CD4-positive, alpha-beta T cell (primary cell): ENCODE results near the gene GDPD5. TPM values are rescaled to one million over a fixed set of nuclear protein-coding genes. Genes with fewer than 3 reads are reported as not detected.
A peak's percentile ranks its signal among the peaks of the same experiment; 100 is the strongest.

Source experiments
- ATAC-seq: fragments of 200-7000 bp; cut with Tn5 transposase; one replicate; pipeline ENCODE4 v1.10.0; 2022; ENCODE audit warnings: mild to moderate bottlenecking; ENCODE audit not compliant: poor library complexity
- CTCF ChIA-PET: fragments of 350-600 bp; sonication (Branson Sonifier 250); formaldehyde crosslinking; loops from one replicate; lab custom pipeline; 2021; ENCODE audit warnings: antibody characterized with exemption, inconsistent platforms; lab: Charles Lee
- POLR2A ChIA-PET: fragments of 350-600 bp; sonication (Branson Sonifier 250); formaldehyde crosslinking; loops from one replicate; lab custom pipeline; 2021; ENCODE audit warnings: antibody characterized with exemption, inconsistent platforms; lab: Charles Lee
- DNase-seq, 14 experiments: peaks; one replicate each; pipeline ENCODE4 v3.0.0-alpha.2; 2013 to 2020; ENCODE audit warnings: mixed read lengths in 2 of 14
- H3K27ac ChIP-seq, 2 donors: one replicate each; pipeline versions ENCODE4 v1.5.1 to v1.7.0; 2013; ENCODE audit warnings: low read length in 2 of 2, low read depth in 1 of 2, mild to moderate bottlenecking in 1 of 2
- H3K27me3 ChIP-seq, 2 experiments: 1 replicate in 1 of 2; 2 replicates in 1 of 2; pipeline versions ENCODE4 v1.6.1 to v1.7.0; 2013; ENCODE audit warnings: low read length in 2 of 2, control low read depth in 1 of 2, mild to moderate bottlenecking in 1 of 2, moderate library complexity in 1 of 2; ENCODE audit not compliant: insufficient read depth in 2 of 2, control insufficient read depth in 1 of 2
- H3K36me3 ChIP-seq: one replicate; pipeline ENCODE4 v1.6.1; 2013; ENCODE audit warnings: low read length, control low read depth; ENCODE audit not compliant: insufficient read depth
- H3K4me1 ChIP-seq: one replicate; pipeline ENCODE4 v1.6.1; 2013; ENCODE audit warnings: low read length, control low read depth; ENCODE audit not compliant: insufficient read depth
- H3K4me3 ChIP-seq: one replicate; pipeline ENCODE4 v1.5.1; 2013; ENCODE audit warnings: mild to moderate bottlenecking, low read length, moderate library complexity
- H3K9me3 ChIP-seq, 2 experiments: 1 replicate in 1 of 2; 2 replicates in 1 of 2; pipeline versions ENCODE4 v1.6.1 to v1.7.0; 2013; ENCODE audit warnings: low read length in 2 of 2, mild to moderate bottlenecking in 2 of 2, control low read depth in 1 of 2, moderate library complexity in 1 of 2; ENCODE audit not compliant: control insufficient read depth in 1 of 2, insufficient read depth in 1 of 2
- H3K27ac Mint-ChIP-seq: one replicate; pipeline ENCODE4 v1.8.0; 2020; ENCODE audit warnings: mixed read lengths
- H3K27me3 Mint-ChIP-seq: one replicate; pipeline ENCODE4 v1.8.0; 2021; ENCODE audit warnings: mixed read lengths
- H3K36me3 Mint-ChIP-seq: one replicate; pipeline ENCODE4 v1.8.0; 2021; ENCODE audit warnings: low read depth, mixed read lengths
- H3K4me1 Mint-ChIP-seq: one replicate; pipeline ENCODE4 v1.8.0; 2021; ENCODE audit warnings: low read depth, mixed read lengths
- H3K4me3 Mint-ChIP-seq: one replicate; pipeline ENCODE4 v1.8.0; 2020; ENCODE audit warnings: mild to moderate bottlenecking, mixed read lengths
- H3K9me3 Mint-ChIP-seq: one replicate; pipeline ENCODE4 v1.8.0; 2020; ENCODE audit warnings: mixed read lengths
- intact Hi-C, 2 experiments: fragments of 100-400 bp; cut with DNase I in 1 of 2; cut with micrococcal nuclease in 1 of 2; formaldehyde crosslinking; loops; one replicate each; pipeline versions ENCODE4 v1.15.1 to v1.9.0; 2023 to 2025; cut with DNase I, micrococcal nuclease
- total RNA-seq, 174 experiments: library from RNA in 2 of 174; stranded (reverse) in 2 of 174; gene quantifications; one replicate each; pipeline ENCODE4 v1.2.3 and lab custom pipeline; 2021 to 2026
- TF ChIP-seq, protein P1 (sequence below): fragments of 200-600 bp; IDR thresholded peaks from one replicate; pipeline ENCODE4 v1.8.0; 2022; ENCODE audit warnings: antibody characterized with exemption, mild to moderate bottlenecking

GDPD5 gene
- total RNA-seq, 2 experiments from 2014 or later, result 91.6 to 101 TPM

DNA sequence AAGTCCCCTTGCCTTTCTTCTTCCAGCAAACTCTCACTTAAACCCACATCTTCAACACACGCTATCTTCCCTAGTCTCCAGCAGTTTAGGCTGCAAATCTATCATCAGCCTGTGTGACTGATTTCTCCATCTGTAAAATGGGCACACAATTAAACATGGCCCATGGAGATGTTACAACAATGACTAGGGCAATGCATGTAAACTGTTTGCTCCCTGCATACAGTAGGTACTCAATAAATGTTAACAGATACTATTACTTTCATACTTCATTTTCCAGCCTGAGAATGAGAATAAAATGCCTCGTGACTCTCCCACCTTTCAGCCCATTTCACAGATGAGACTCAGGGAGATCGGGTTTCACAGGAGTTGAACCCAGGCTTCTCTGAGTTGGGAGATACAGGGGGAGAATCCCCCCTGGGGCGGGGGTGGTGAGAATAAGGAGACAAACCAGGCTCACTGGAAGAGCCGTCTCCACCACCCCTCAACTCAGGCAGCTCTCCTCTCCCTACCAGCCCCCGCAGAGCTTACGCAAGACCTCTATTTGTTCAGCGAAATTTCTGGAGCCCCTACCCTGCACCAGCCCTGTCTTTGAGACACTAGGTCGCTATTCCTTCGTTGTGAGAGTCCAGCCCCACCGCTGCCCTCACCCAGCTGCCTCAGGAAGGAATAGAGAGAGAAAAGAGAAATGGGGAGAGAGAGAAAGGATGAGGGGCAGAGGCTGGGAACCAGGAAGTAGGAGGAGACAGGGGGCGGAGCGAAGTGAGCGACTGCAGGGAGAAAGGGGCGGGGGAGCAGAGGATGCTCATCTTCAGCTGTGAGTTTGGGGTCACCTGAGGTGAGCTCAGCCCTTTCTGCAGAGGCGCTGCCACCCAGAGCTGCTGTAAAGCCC, 50.6 kb downstream of the GDPD5 start:
- TF ChIP-seq, protein P1, sequence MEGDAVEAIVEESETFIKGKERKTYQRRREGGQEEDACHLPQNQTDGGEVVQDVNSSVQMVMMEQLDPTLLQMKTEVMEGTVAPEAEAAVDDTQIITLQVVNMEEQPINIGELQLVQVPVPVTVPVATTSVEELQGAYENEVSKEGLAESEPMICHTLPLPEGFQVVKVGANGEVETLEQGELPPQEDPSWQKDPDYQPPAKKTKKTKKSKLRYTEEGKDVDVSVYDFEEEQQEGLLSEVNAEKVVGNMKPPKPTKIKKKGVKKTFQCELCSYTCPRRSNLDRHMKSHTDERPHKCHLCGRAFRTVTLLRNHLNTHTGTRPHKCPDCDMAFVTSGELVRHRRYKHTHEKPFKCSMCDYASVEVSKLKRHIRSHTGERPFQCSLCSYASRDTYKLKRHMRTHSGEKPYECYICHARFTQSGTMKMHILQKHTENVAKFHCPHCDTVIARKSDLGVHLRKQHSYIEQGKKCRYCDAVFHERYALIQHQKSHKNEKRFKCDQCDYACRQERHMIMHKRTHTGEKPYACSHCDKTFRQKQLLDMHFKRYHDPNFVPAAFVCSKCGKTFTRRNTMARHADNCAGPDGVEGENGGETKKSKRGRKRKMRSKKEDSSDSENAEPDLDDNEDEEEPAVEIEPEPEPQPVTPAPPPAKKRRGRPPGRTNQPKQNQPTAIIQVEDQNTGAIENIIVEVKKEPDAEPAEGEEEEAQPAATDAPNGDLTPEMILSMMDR, result no peak
- POLR2A ChIA-PET, result interaction anchor here (0.7 to 1.5 kb wide), 4 partner anchors 17 to 471 kb away, joined by 3 to 6 read pairs (median 6); partner anchors contain the start of genes GDPD5 and SERPINH1
- ATAC-seq (peak; percentile 91), DNase-seq (peak; percentile 24 to 81 (median 58))
- CTCF ChIA-PET, result no interaction called here
- Mint-ChIP-seq H3K27me3 (no peaks in the 10 kb centered on the region), H3K4me1 (peaks cover 16% of the 10 kb centered on the region), H3K9me3 (no peaks in the 10 kb centered on the region), H3K36me3 (no peaks in the 10 kb centered on the region), H3K27ac (peak overlapping the region; percentile 75), H3K4me3 (peak overlapping the region; percentile 13)
- H3K4me1 ChIP-seq, result peaks cover 22% of the 10 kb centered on the region
- intact Hi-C loops, result no loop called here
- H3K27me3 ChIP-seq, result no peaks in the 10 kb centered on the region
- peak overlapping the region; percentile 34 to 54 for H3K27ac ChIP-seq
- H3K36me3 ChIP-seq, result peaks cover 8% of the 10 kb centered on the region
- H3K9me3 ChIP-seq, result no peaks in the 10 kb centered on the region
- H3K4me3 ChIP-seq, result peak overlapping the region; percentile 2

DNA sequence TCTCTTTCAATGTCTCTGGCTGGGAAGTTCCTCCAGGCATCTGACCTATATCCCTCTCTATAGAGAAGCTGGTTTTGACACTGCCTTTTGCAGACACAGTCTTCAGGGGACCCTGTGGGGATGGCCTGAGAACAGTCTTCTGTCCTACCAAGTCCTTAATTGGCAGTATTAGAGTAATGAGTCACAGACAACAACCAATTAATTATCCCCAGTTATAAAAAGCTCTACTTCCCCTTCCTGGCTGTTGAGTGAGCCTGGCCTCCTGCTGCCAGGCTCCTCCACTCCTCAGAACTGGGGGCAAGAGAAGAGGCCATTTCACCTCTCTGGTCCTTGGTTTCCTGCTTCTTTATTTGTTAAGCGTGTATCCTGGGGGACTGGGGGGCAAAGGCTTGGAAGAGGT, 51.5 kb downstream of the GDPD5 start:
- ATAC-seq (no peak), DNase-seq (no peak)
- no peaks in the 10 kb centered on the region for H3K9me3 Mint-ChIP-seq
- H3K4me1 ChIP-seq, result peaks cover 22% of the 10 kb centered on the region
- no peak overlapping the region for H3K4me3 Mint-ChIP-seq
- intact Hi-C loops, result no loop called here
- H3K4me3 ChIP-seq, result no peak overlapping the region
- no peaks in the 10 kb centered on the region for H3K36me3 Mint-ChIP-seq
- TF ChIP-seq, protein P1, result no peak
- no peaks in the 10 kb centered on the region for H3K27me3 ChIP-seq
- peaks cover 8% of the 10 kb centered on the region for H3K36me3 ChIP-seq
- H3K27me3 Mint-ChIP-seq, result no peaks in the 10 kb centered on the region
- H3K9me3 ChIP-seq, result no peaks in the 10 kb centered on the region
- ChIA-PET CTCF (no interaction called here), POLR2A (no interaction called here)
- H3K27ac ChIP-seq, result no peak overlapping the region
- H3K4me1 Mint-ChIP-seq, result peaks cover 16% of the 10 kb centered on the region
- peak overlapping the region; percentile 75 for H3K27ac Mint-ChIP-seq

DNA sequence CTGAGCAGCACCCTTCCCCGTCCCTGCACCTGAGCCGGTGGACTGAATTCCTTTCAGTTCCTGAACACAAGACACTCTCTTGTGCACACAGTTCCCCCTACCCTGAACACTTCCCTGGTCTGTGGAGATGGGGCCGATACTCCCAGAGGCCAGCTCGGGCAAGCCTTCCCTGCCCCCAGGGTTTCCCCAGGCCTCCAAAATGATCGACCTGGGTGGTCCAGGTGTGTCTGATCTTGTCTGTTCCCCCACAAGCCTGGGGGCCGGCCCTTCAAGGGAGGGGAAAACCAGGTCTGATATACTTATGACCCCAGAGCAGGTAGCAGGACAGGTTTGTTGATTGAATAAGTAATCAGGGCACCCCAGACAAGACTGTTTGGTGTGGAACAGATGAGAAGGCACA, 52.1 kb downstream of the GDPD5 start:
- no peaks in the 10 kb centered on the region for H3K36me3 Mint-ChIP-seq
- H3K27me3 Mint-ChIP-seq, result no peaks in the 10 kb centered on the region
- no peak overlapping the region for H3K27ac ChIP-seq
- peaks cover 22% of the 10 kb centered on the region for H3K4me1 ChIP-seq
- POLR2A ChIA-PET, result no interaction called here
- DNase-seq (no peak), ATAC-seq (no peak)
- no peaks in the 10 kb centered on the region for H3K27me3 ChIP-seq
- CTCF ChIA-PET, result no interaction called here
- H3K27ac Mint-ChIP-seq, result no peak overlapping the region
- intact Hi-C loops, result no loop called here
- peaks cover 8% of the 10 kb centered on the region for H3K36me3 ChIP-seq
- H3K9me3 Mint-ChIP-seq, result no peaks in the 10 kb centered on the region
- H3K9me3 ChIP-seq, result no peaks in the 10 kb centered on the region
- no peak overlapping the region for H3K4me3 ChIP-seq
- TF ChIP-seq, protein P1, result no peak
- H3K4me1 Mint-ChIP-seq, result peaks cover 16% of the 10 kb centered on the region
- no peak overlapping the region for H3K4me3 Mint-ChIP-seq
